Esophagus squamous epithelium (tissue), 5 donors: Measurements from ENCODE around the gene STYXL1. TPM values are rescaled to one million over a fixed set of nuclear protein-coding genes. Genes with fewer than 3 reads are reported as not detected.
A peak's percentile ranks its signal among the peaks of the same experiment; 100 is the strongest.

Experiments used
- DNase-seq: peaks from one replicate; lab custom pipeline; 2025; lab: John Stamatoyannopoulos, UW
- H3K27ac ChIP-seq, 4 donors: fragments of 200-600 bp; sonication (generic); one replicate each; pipeline ENCODE4 v1.5.1; 2016 to 2019; ENCODE audit warnings: mild to moderate bottlenecking in 1 of 4
- H3K27me3 ChIP-seq, 4 donors: fragments of 200-600 bp; sonication (generic); 1 replicate in 3 of 4; 2 replicates in 1 of 4; pipeline versions ENCODE4 v1.5.1 to v1.6.0; 2017 to 2021; ENCODE audit warnings: antibody characterized with exemption in 1 of 4
- H3K36me3 ChIP-seq, 3 donors: fragments of 200-600 bp; sonication (generic); one replicate each; pipeline ENCODE4 v1.5.1; 2016 to 2019
- H3K4me1 ChIP-seq, 3 donors: fragments of 200-600 bp; sonication (generic); one replicate each; pipeline ENCODE4 v1.5.1; 2017 to 2019
- H3K4me3 ChIP-seq, 4 donors: fragments of 200-600 bp; sonication (generic); 1 replicate in 3 of 4; 2 replicates in 1 of 4; pipeline ENCODE4 v1.5.1; 2016 to 2019; ENCODE audit warnings: mild to moderate bottlenecking in 2 of 4, moderate library complexity in 1 of 4
- H3K9me3 ChIP-seq, 3 donors: fragments of 200-600 bp; sonication (generic); one replicate each; pipeline ENCODE4 v1.5.1; 2016 to 2019
- CTCF ChIP-seq, 6 experiments: fragments of 450-650 bp in 4 of 6; fragments of 200-600 bp in 2 of 6; sonication (generic) in 2 of 6; IDR thresholded peaks; one replicate each; pipeline ENCODE4 v1.5.1; 2016 to 2019; ENCODE audit warnings: antibody characterized with exemption in 6 of 6, mild to moderate bottlenecking in 4 of 6, moderate library complexity in 4 of 6
- POLR2A ChIP-seq, 4 donors: fragments of 450-650 bp; IDR thresholded peaks; one replicate each; pipeline ENCODE4 v1.6.1; 2017; ENCODE audit warnings: antibody characterized with exemption in 4 of 4, mild to moderate bottlenecking in 4 of 4, moderate library complexity in 3 of 4
- WGBS, 2 donors: methylation state at CpG; one replicate each; pipeline ENCODE4 v1.1.5; 2018; 5-methylcytosine and 5-hydroxymethylcytosine counted together
- intact Hi-C: fragments of 100-400 bp; cut with DNase I; formaldehyde crosslinking; loops from one replicate; pipeline ENCODE4 v1.15.0; 2022
- total RNA-seq, 4 donors: library from RNA; depleted of rRNA; stranded (reverse); fragments of >200 nt; gene quantifications; one replicate each; pipeline ENCODE4 v1.1.0, GENCODE V29; 2016
- donor health status: DM: yes; HTN: yes; CAD: no.

The STYXL1 gene
- total RNA-seq, 4 donors from 2014 or later, result 19.3 to 45.7 (median 32.2) TPM

GRCh38 chr7:76050545-76050944 lies 2.7 kb upstream of the STYXL1 start:
- WGBS, 2 donors, result 76 to 90% methylated on average over 4 to 5 of the region's 5 CpGs
- H3K4me3 ChIP-seq, result no peak overlapping the region
- no peak overlapping the region for H3K27ac ChIP-seq
- intact Hi-C loops, result no loop called here
- no peaks in the 10 kb centered on the region for H3K9me3 ChIP-seq
- TF ChIP-seq POLR2A (IDR thresholded peaks at IDR 0.05), result no peak
- no peak for TF ChIP-seq CTCF (IDR thresholded peaks at IDR 0.05)
- H3K27me3 ChIP-seq, result no peaks in the 10 kb centered on the region
- no peak for DNase-seq
- H3K36me3 ChIP-seq, result peaks cover 0 to 43% (median 4%) of the 10 kb centered on the region in 3 donors
- H3K4me1 ChIP-seq, result peaks cover 22 to 83% (median 39%) of the 10 kb centered on the region in 3 donors

- DNase-seq, result no peak
- TF ChIP-seq CTCF (IDR thresholded peaks at IDR 0.05) (no peak), POLR2A (IDR thresholded peaks at IDR 0.05) (no peak)
- peaks cover 22 to 79% (median 39%) of the 10 kb centered on the region in 3 donors for H3K4me1 ChIP-seq
- H3K36me3 ChIP-seq, result peaks cover 0 to 32% (median 0%) of the 10 kb centered on the region in 3 donors
- H3K27me3 ChIP-seq, result no peaks in the 10 kb centered on the region
- H3K9me3 ChIP-seq, result no peaks in the 10 kb centered on the region
- intact Hi-C loops, result no loop called here
- peak overlapping the region in 3 of 4 donors; percentile 94 to 100 (median 95) for H3K4me3 ChIP-seq
- H3K27ac ChIP-seq, result peak overlapping the region in 2 of 4 donors; percentile 93 to 97
- WGBS, 2 donors, result 85 to 86% methylated on average over 6 of the region's 6 CpGs
Observed at GRCh38 chr7:76049295-76049694, 1.5 kb upstream of the STYXL1 start.

GRCh38 chr7:76048668-76048988 lies 828 bp upstream of the STYXL1 start:
- intact Hi-C loops, result no loop called here
- H3K4me1 ChIP-seq, result peaks cover 17 to 72% (median 36%) of the 10 kb centered on the region in 3 donors
- DNase-seq, result no peak

GRCh38 chr7:76047305-76047810 lies 442 bp downstream of the STYXL1 start:
- Histone ChIP-seq H3K27ac (peak overlapping the region; percentile 93 to 97 (median 97)), H3K36me3 (peaks cover 0 to 23% (median 0%) of the 10 kb centered on the region in 3 donors), H3K27me3 (no peaks in the 10 kb centered on the region), H3K9me3 (no peaks in the 10 kb centered on the region), H3K4me1 (peaks cover 10 to 60% (median 25%) of the 10 kb centered on the region in 3 donors), H3K4me3 (peak overlapping the region; percentile 94 to 100 (median 96))
- intact Hi-C loops, result no loop called here
- DNase-seq, result no peak
- TF ChIP-seq POLR2A (IDR thresholded peaks at IDR 0.05), result no peak
- no peak for TF ChIP-seq CTCF (IDR thresholded peaks at IDR 0.05)
- WGBS, 2 donors, result 2 to 3% methylated on average over 7 to 10 of the region's 21 CpGs

More at GRCh38 chr7:76048668-76048988, 828 bp upstream of the STYXL1 start:
- TF ChIP-seq CTCF (IDR thresholded peaks at IDR 0.05) (no peak), POLR2A (IDR thresholded peaks at IDR 0.05) (no peak)
- no peaks in the 10 kb centered on the region for H3K27me3 ChIP-seq
- H3K9me3 ChIP-seq, result no peaks in the 10 kb centered on the region
- H3K36me3 ChIP-seq, result peaks cover 0 to 28% (median 0%) of the 10 kb centered on the region in 3 donors
- peak overlapping the region; percentile 94 to 100 (median 96) for H3K4me3 ChIP-seq
- 4 to 7% methylated on average over 5 to 7 of the region's 9 CpGs for WGBS, 2 donors
- peak overlapping the region; percentile 93 to 97 (median 97) for H3K27ac ChIP-seq

GRCh38 chr7:76044375-76044865 lies 3.4 kb downstream of the STYXL1 start:
- peaks cover 0 to 12% (median 0%) of the 10 kb centered on the region in 3 donors for H3K36me3 ChIP-seq
- no peak overlapping the region for H3K4me3 ChIP-seq
- 86 to 95% methylated on average over 7 of the region's 7 CpGs for WGBS, 2 donors
- TF ChIP-seq CTCF (IDR thresholded peaks at IDR 0.05) (no peak), POLR2A (IDR thresholded peaks at IDR 0.05) (no peak)
- DNase-seq, result no peak
- H3K4me1 ChIP-seq, result peaks cover 10 to 33% (median 16%) of the 10 kb centered on the region in 3 donors
- no peak overlapping the region for H3K27ac ChIP-seq
- intact Hi-C loops, result no loop called here
- H3K9me3 ChIP-seq, result no peaks in the 10 kb centered on the region
- no peaks in the 10 kb centered on the region for H3K27me3 ChIP-seq
